ENCODE results near the gene ATP2C2.
"Not testable (repeated sequence)": the region's sequence is repeated elsewhere in the genome, so short reads cannot be mapped to it uniquely, and the experiment has no call there.

The ATP2C2 gene

DNA sequence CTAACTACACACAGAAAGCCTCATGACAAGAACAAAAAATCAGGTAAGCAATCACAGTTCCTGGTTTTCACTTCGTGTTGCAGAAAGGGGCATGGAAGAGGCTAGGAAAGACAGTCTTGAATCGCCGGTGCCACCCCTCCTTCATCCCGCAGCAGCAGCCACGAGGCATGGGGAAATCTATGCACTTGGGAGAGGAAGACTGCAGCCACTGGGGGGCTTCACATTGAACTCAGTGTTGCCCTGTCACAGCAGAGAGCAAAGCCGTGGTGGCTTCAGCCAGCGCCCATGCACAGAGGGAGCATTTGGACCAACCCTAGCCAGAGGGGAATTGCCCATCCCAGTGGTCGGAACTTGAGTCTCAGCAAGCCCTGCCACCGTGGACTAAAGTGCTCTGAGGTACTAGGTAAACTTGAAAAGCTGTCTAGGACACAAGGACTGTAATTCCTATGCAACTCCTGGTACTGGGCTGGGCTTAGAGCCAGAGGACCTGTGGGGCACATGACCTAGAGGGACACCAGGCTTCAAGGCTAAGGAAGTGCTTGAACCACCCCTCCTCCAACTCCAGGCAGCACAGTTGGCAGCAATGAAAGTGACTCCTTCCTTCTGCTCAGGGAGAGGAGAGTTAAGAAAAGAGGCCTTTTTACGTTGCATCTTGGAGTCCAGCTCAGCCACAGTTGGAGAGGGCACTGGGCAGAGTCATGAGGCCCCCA lies 35.2 kb upstream of the ATP2C2 start:
- Mint-ChIP-seq H3K27me3 (peaks cover 0 to 6% of the 10 kb centered on the region in 2 donors), H3K27ac (no peak overlapping the region), H3K9me3 (peaks cover 13 to 21% of the 10 kb centered on the region in 2 donors), H3K4me3 (no peak overlapping the region), H3K4me1 (no peaks in the 10 kb centered on the region), H3K36me3 (peaks cover 0 to 3% of the 10 kb centered on the region in 2 donors)
- DNase-seq, result no peak
- ATAC-seq (replicated peaks), result no peak

DNA sequence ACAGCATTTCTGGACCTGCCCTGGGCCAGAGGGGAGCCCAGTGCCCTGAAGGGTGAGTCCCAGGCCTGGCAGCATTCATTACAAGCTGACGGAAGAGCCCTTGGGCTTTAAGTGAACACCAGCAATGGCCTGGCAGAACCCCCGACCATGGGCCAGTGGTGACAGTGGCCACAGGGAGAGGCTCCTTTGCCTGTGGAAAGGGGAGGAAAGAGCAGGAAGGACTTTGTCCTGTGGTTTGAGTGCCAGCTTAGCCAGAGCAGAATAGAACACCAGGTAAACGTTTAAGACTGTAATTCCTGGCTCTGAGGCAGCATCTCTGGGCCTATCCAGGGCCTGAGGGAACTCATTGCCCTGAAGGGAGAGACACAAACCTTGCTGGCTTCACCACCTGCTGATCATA lies 34.3 kb upstream of the ATP2C2 start:
- H3K27ac Mint-ChIP-seq, result no peak overlapping the region
- H3K4me1 Mint-ChIP-seq, result no peaks in the 10 kb centered on the region
- H3K4me3 Mint-ChIP-seq, result no peak overlapping the region
- ATAC-seq (replicated peaks) (no peak), DNase-seq (no peak)
- H3K36me3 Mint-ChIP-seq, result peaks cover 0 to 3% of the 10 kb centered on the region in 2 donors
- peaks cover 13 to 21% of the 10 kb centered on the region in 2 donors for H3K9me3 Mint-ChIP-seq
- peaks cover 0 to 7% of the 10 kb centered on the region in 2 donors for H3K27me3 Mint-ChIP-seq

DNA sequence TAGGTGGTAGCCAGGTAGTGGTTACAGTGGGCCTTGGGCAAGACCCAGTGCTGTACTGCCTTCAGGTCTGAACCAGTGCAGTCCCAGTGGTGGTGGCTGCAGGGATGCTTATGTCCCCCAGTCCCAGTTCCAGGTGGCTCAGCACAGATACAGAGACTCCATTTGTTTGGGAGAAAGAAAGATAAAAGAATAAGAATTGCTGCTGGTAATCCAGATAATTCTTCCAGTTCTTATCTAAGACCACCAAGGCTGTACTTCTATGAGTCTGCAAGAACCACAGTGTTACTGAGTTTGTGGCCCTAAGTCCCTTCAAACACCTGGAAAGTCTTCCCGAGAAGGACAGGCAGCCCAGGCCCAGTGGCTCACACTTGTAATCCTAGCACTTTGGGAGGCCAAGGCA lies 33.9 kb upstream of the ATP2C2 start:
- H3K27ac Mint-ChIP-seq, result no peak overlapping the region
- ATAC-seq (replicated peaks) (no peak), DNase-seq (no peak)
- peaks cover 0 to 11% of the 10 kb centered on the region in 2 donors for H3K27me3 Mint-ChIP-seq
- no peaks in the 10 kb centered on the region for H3K4me1 Mint-ChIP-seq
- no peak overlapping the region for H3K4me3 Mint-ChIP-seq
- H3K36me3 Mint-ChIP-seq, result peaks cover 0 to 3% of the 10 kb centered on the region in 2 donors
- peaks cover 13 to 21% of the 10 kb centered on the region in 2 donors for H3K9me3 Mint-ChIP-seq

- Mint-ChIP-seq H3K9me3 (peaks cover 13 to 21% of the 10 kb centered on the region in 2 donors), H3K27me3 (peaks cover 4 to 14% of the 10 kb centered on the region in 2 donors)
- ATAC-seq (replicated peaks); H3K4me1 Mint-ChIP-seq; H3K27ac Mint-ChIP-seq; H3K4me3 Mint-ChIP-seq; H3K36me3 Mint-ChIP-seq; DNase-seq: not testable (repeated sequence)
These were observed 31.1 kb upstream of the ATP2C2 start for GRCh38 chr16:84337236-84337635.

DNA sequence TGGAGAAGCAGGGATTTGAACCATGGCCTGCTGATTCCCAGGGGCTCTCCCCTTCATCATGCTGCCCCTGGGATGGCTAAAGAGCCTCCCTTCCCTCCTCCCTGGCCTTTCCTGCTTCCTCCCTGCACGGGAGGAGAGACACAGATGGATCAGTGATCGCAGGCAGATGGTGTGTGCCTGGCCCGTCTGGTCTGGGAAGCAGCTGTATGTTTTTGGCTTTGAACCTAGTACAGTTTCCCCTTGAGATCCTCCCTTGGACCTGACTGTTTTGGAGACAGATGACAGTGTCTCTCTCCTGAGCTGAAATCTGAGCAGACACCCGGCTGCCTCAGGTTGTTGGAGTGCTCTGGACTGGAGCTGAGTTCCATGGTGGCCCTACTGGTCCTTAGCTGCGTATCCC lies 29.0 kb upstream of the ATP2C2 start:
- Mint-ChIP-seq H3K36me3 (peaks cover 0 to 3% of the 10 kb centered on the region in 2 donors), H3K27me3 (peaks cover 4 to 9% of the 10 kb centered on the region in 2 donors), H3K9me3 (peaks cover 13 to 21% of the 10 kb centered on the region in 2 donors), H3K27ac (no peak overlapping the region), H3K4me1 (no peaks in the 10 kb centered on the region), H3K4me3 (no peak overlapping the region)
- DNase-seq (no peak), ATAC-seq (replicated peaks) (no peak)

DNA sequence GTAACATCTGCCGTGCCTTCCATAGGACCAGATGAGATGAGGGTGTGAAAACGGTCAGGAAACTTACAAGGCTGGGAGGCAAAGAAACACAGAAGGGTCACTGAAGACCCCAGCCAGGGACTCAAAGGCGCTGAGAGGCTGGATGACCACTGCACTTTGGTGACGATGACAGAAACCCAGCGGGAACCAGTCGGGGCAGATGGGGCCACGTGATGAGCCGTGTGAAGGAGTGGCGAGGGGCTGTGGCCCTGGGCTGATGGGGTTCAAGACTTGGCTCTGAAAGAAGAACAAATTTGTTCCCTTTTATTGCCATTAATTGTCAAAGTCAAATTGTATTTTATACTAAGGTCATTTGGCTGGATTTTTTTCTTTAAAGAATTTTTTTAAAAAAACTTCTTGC lies 28.6 kb upstream of the ATP2C2 start:
- Mint-ChIP-seq H3K4me3 (no peak overlapping the region), H3K27ac (no peak overlapping the region), H3K9me3 (peaks cover 13 to 21% of the 10 kb centered on the region in 2 donors), H3K27me3 (peaks cover 4 to 9% of the 10 kb centered on the region in 2 donors), H3K4me1 (no peaks in the 10 kb centered on the region), H3K36me3 (peaks cover 0 to 3% of the 10 kb centered on the region in 2 donors)
- ATAC-seq (replicated peaks) (no peak), DNase-seq (no peak)

- Mint-ChIP-seq H3K27ac (no peak overlapping the region), H3K36me3 (peaks cover 0 to 3% of the 10 kb centered on the region in 2 donors), H3K4me3 (no peak overlapping the region), H3K4me1 (no peaks in the 10 kb centered on the region), H3K9me3 (peaks cover 9 to 14% of the 10 kb centered on the region in 2 donors), H3K27me3 (peaks cover 4 to 9% of the 10 kb centered on the region in 2 donors)
- ATAC-seq (replicated peaks) (no peak), DNase-seq (no peak)
These were observed 27.9 kb upstream of the ATP2C2 start for GRCh38 chr16:84340325-84341040.

- H3K4me3 Mint-ChIP-seq, result no peak overlapping the region
- H3K27ac Mint-ChIP-seq, result no peak overlapping the region
- peaks cover 5 to 10% of the 10 kb centered on the region in 2 donors for H3K27me3 Mint-ChIP-seq
- ATAC-seq (replicated peaks), result no peak
- H3K4me1 Mint-ChIP-seq, result no peaks in the 10 kb centered on the region
- DNase-seq, result no peak
- H3K9me3 Mint-ChIP-seq, result peaks cover 6 to 8% of the 10 kb centered on the region in 2 donors
- peaks cover 0 to 3% of the 10 kb centered on the region in 2 donors for H3K36me3 Mint-ChIP-seq
These were observed 26.6 kb upstream of the ATP2C2 start for GRCh38 chr16:84341528-84342295.

GRCh38 chr16:84343800-84344199 lies 24.5 kb upstream of the ATP2C2 start:
- DNase-seq; H3K4me3 Mint-ChIP-seq; ATAC-seq (replicated peaks); H3K4me1 Mint-ChIP-seq; H3K27ac Mint-ChIP-seq; H3K36me3 Mint-ChIP-seq; H3K9me3 Mint-ChIP-seq: not testable (repeated sequence)
- peaks cover 11 to 15% of the 10 kb centered on the region in 2 donors for H3K27me3 Mint-ChIP-seq

DNA sequence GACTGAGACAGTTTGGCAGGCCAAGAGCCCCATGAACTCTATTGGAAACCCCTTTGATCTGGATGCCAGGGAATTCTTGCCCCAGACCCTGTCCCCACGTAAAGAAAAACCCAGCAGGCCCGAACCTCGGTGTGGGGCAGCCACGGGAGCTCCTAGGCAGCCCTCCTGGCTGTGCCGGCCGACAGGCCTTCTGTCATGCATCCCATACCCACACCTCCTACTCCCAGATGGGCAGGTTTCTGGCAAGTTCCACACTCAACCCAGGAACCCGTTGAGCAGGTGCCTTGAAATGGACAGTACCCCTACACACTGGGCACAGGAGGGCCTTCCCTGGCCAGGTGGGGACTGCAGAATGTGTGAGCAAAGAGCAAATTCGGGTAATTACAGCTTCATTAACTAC lies 23.6 kb upstream of the ATP2C2 start:
- Mint-ChIP-seq H3K4me3 (no peak overlapping the region), H3K9me3 (no peaks in the 10 kb centered on the region), H3K27ac (no peak overlapping the region), H3K4me1 (no peaks in the 10 kb centered on the region), H3K36me3 (no peaks in the 10 kb centered on the region), H3K27me3 (peaks cover 14 to 16% of the 10 kb centered on the region in 2 donors)
- DNase-seq (no peak), ATAC-seq (replicated peaks) (no peak)

GRCh38 chr16:84347161-84347560 lies 21.2 kb upstream of the ATP2C2 start:
- H3K4me1 Mint-ChIP-seq, result no peaks in the 10 kb centered on the region
- H3K4me3 Mint-ChIP-seq, result no peak overlapping the region
- no peak overlapping the region for H3K27ac Mint-ChIP-seq
- no peaks in the 10 kb centered on the region for H3K9me3 Mint-ChIP-seq
- ATAC-seq (replicated peaks) (no peak), DNase-seq (no peak)
- H3K27me3 Mint-ChIP-seq, result peaks cover 15 to 24% of the 10 kb centered on the region in 2 donors
- H3K36me3 Mint-ChIP-seq, result no peaks in the 10 kb centered on the region

DNA sequence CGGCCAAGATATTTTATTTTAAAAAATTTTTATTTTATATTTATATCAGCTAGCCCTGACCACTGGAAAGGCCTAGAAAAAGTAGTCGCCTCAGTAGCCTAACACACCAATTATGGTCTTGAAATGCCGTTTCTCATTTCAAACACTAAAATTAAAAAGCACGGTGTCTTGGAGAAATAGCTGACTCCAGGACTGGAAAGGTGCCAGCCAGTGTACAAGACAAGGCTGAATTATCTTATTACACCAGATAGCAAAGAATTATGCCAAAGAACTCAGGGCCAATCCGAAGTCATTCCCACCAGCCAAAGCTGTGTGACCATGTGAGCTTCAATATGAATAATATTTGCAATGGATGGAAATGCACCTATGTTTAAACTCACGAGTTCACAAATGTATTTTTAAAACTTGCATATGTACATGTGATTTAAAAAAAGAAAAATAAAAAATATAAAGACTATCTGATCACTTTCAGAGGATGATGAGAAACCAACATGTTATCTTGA lies 19.9 kb upstream of the ATP2C2 start:
- H3K4me3 Mint-ChIP-seq, result no peak overlapping the region
- no peaks in the 10 kb centered on the region for H3K36me3 Mint-ChIP-seq
- H3K27me3 Mint-ChIP-seq, result peaks cover 15 to 30% of the 10 kb centered on the region in 2 donors
- DNase-seq (no peak), ATAC-seq (replicated peaks) (no peak)
- no peak overlapping the region for H3K27ac Mint-ChIP-seq
- no peaks in the 10 kb centered on the region for H3K9me3 Mint-ChIP-seq
- H3K4me1 Mint-ChIP-seq, result no peaks in the 10 kb centered on the region

- H3K27me3 Mint-ChIP-seq, result peaks cover 18 to 30% of the 10 kb centered on the region in 2 donors
- no peak overlapping the region for H3K27ac Mint-ChIP-seq
- no peaks in the 10 kb centered on the region for H3K9me3 Mint-ChIP-seq
- ATAC-seq (replicated peaks) (no peak), DNase-seq (no peak)
- H3K36me3 Mint-ChIP-seq, result no peaks in the 10 kb centered on the region
- H3K4me3 Mint-ChIP-seq, result no peak overlapping the region
- H3K4me1 Mint-ChIP-seq, result no peaks in the 10 kb centered on the region
These were observed 18.3 kb upstream of the ATP2C2 start for GRCh38 chr16:84349862-84350684.

Measured in stimulated activated naive B cell treated with anti-CD40 and anti-IgM and Interleukin-4, amounts not matched to agents 10 μg/mL and 1 μg/mL and 100 μg/mL, for 72 hours (primary cell).